ENCODE data around the gene RASGRF2. TPM values are rescaled to one million over a fixed set of nuclear protein-coding genes. Genes with fewer than 3 reads are reported as not detected.

Gene RASGRF2
- total RNA-seq, 1 experiment from 2014 or later, result 0.48 TPM

GRCh38 chr5:81095835-81096234, 135.7 kb downstream of the RASGRF2 start:
- BruUV-seq (replicated peaks), result no TSS peak
- TF ChIP-seq CTCF (conservative IDR thresholded peaks at IDR 0.05), result no peak
- no peak for TF ChIP-seq EZH2 (IDR thresholded peaks at IDR 0.05; ENCODE audit: low read depth)
- H3K27ac ChIP-seq, result no peak overlapping the region
- ChIA-PET POLR2A (ENCODE audit: unreplicated experiment) (no interaction called here), CTCF (no interaction called here)
- no peaks in the 10 kb centered on the region for H3K9me3 ChIP-seq (ENCODE audit: insufficient read depth, low read depth)
- no peak overlapping the region for H2AFZ ChIP-seq
- no peaks in the 10 kb centered on the region for H3K9me2 ChIP-seq (ENCODE audit: insufficient read depth)
- no peaks in the 10 kb centered on the region for H3K36me3 ChIP-seq (ENCODE audit: low read depth)
- DNase-seq, result no peak
- H3K4me1 ChIP-seq (replicated peaks; ENCODE audit: insufficient read depth), result no peaks in the 10 kb centered on the region
- no peaks in the 10 kb centered on the region for H3K27me3 ChIP-seq (ENCODE audit: insufficient read depth, low read depth)
- intact Hi-C loops (cut with micrococcal nuclease; ENCODE audit: unreplicated experiment), result no loop called here
- H3F3A ChIP-seq (ENCODE audit: insufficient read depth, low read depth), result no peaks in the 10 kb centered on the region
- H3K4me2 ChIP-seq, result no peak overlapping the region
- no peaks in the 10 kb centered on the region for H3K79me2 ChIP-seq (ENCODE audit: low read depth)
- no peak overlapping the region for H3K4me3 ChIP-seq
- no peaks in the 10 kb centered on the region for H4K20me1 ChIP-seq (ENCODE audit: insufficient read depth)

GRCh38 chr5:81097713-81098112, 137.6 kb downstream of the RASGRF2 start:
- Histone ChIP-seq H2AFZ (no peak overlapping the region), H3K9me3 (ENCODE audit: insufficient read depth, low read depth) (no peaks in the 10 kb centered on the region), H3K36me3 (ENCODE audit: low read depth) (no peaks in the 10 kb centered on the region), H3K4me1 (replicated peaks; ENCODE audit: insufficient read depth) (no peaks in the 10 kb centered on the region), H3K27me3 (ENCODE audit: insufficient read depth, low read depth) (no peaks in the 10 kb centered on the region), H3F3A (ENCODE audit: insufficient read depth, low read depth) (no peaks in the 10 kb centered on the region), H3K27ac (no peak overlapping the region), H3K4me2 (no peak overlapping the region), H3K9me2 (ENCODE audit: insufficient read depth) (no peaks in the 10 kb centered on the region), H4K20me1 (ENCODE audit: insufficient read depth) (no peaks in the 10 kb centered on the region), H3K4me3 (no peak overlapping the region), H3K79me2 (ENCODE audit: low read depth) (no peaks in the 10 kb centered on the region)
- CTCF ChIA-PET, result no interaction called here
- BruUV-seq (replicated peaks), result no TSS peak
- TF ChIP-seq EZH2 (IDR thresholded peaks at IDR 0.05; ENCODE audit: low read depth) (no peak), CTCF (conservative IDR thresholded peaks at IDR 0.05) (no peak)
- POLR2A ChIA-PET (ENCODE audit: unreplicated experiment), result no interaction called here
- intact Hi-C loops (cut with micrococcal nuclease; ENCODE audit: unreplicated experiment), result no loop called here
- DNase-seq, result no peak

GRCh38 chr5:81105261-81105877, 145.2 kb downstream of the RASGRF2 start:
- ChIA-PET POLR2A (ENCODE audit: unreplicated experiment) (interaction anchor here (0.6 kb wide), 1 partner anchor 210 kb away, joined by 3 read pairs; no protein-coding TSS in a partner anchor), CTCF (no interaction called here)
- DNase-seq, result no peak
- TF ChIP-seq EZH2 (IDR thresholded peaks at IDR 0.05; ENCODE audit: low read depth) (no peak), CTCF (conservative IDR thresholded peaks at IDR 0.05) (no peak)
- H4K20me1 ChIP-seq (ENCODE audit: insufficient read depth), result no peaks in the 10 kb centered on the region
- intact Hi-C loops (cut with micrococcal nuclease; ENCODE audit: unreplicated experiment), result loop anchor here (5.0 to 10.0 kb wide), 2 partner anchors 181 to 398 kb away; no protein-coding TSS in a partner anchor
- no peaks in the 10 kb centered on the region for H3K4me1 ChIP-seq (replicated peaks; ENCODE audit: insufficient read depth)
- no peak overlapping the region for H3K27ac ChIP-seq
- no TSS peak for BruUV-seq (replicated peaks)
- H3K27me3 ChIP-seq (ENCODE audit: insufficient read depth, low read depth), result no peaks in the 10 kb centered on the region
- no peaks in the 10 kb centered on the region for H3K9me2 ChIP-seq (ENCODE audit: insufficient read depth)
- H3K9me3 ChIP-seq (ENCODE audit: insufficient read depth, low read depth), result no peaks in the 10 kb centered on the region
- H3K4me2 ChIP-seq, result no peak overlapping the region
- no peaks in the 10 kb centered on the region for H3K79me2 ChIP-seq (ENCODE audit: low read depth)
- no peaks in the 10 kb centered on the region for H3F3A ChIP-seq (ENCODE audit: insufficient read depth, low read depth)
- no peaks in the 10 kb centered on the region for H3K36me3 ChIP-seq (ENCODE audit: low read depth)
- no peak overlapping the region for H2AFZ ChIP-seq
- no peak overlapping the region for H3K4me3 ChIP-seq
